ENCODE data around the gene CYFIP2.

Gene CYFIP2

GRCh38 chr5:157265714-157266285, at the start of gene CYFIP2:
CYFIP2 (plus strand) TSS chr5:157266123; CDS start chr5:157285362, 19,239 bp downstream.
- peak within 1 kb of the TSS; percentile 53 for H3K4me3 ChIP-seq (ENCODE audit: low read depth, low read length)
- in situ Hi-C loops (cut with HindIII; ENCODE audit: low sequenced_read_pairs): no loop called here
- no peak for DNase-seq (ENCODE audit: low read depth, low spot score)
- TF ChIP-seq, protein P1, sequence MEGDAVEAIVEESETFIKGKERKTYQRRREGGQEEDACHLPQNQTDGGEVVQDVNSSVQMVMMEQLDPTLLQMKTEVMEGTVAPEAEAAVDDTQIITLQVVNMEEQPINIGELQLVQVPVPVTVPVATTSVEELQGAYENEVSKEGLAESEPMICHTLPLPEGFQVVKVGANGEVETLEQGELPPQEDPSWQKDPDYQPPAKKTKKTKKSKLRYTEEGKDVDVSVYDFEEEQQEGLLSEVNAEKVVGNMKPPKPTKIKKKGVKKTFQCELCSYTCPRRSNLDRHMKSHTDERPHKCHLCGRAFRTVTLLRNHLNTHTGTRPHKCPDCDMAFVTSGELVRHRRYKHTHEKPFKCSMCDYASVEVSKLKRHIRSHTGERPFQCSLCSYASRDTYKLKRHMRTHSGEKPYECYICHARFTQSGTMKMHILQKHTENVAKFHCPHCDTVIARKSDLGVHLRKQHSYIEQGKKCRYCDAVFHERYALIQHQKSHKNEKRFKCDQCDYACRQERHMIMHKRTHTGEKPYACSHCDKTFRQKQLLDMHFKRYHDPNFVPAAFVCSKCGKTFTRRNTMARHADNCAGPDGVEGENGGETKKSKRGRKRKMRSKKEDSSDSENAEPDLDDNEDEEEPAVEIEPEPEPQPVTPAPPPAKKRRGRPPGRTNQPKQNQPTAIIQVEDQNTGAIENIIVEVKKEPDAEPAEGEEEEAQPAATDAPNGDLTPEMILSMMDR (IDR thresholded peaks at IDR 0.05; ENCODE audit: low read depth, low read length): no peak

GRCh38 chr5:157216391-157217142, 49.4 kb upstream of the CYFIP2 start:
- H3K4me3 ChIP-seq (ENCODE audit: low read depth, low read length): no peak overlapping the region
- TF ChIP-seq, protein P1 (IDR thresholded peaks at IDR 0.05; ENCODE audit: low read depth, low read length): no peak
- DNase-seq (ENCODE audit: low read depth, low spot score): no peak
- in situ Hi-C loops (cut with HindIII; ENCODE audit: low sequenced_read_pairs): no loop called here

DNA sequence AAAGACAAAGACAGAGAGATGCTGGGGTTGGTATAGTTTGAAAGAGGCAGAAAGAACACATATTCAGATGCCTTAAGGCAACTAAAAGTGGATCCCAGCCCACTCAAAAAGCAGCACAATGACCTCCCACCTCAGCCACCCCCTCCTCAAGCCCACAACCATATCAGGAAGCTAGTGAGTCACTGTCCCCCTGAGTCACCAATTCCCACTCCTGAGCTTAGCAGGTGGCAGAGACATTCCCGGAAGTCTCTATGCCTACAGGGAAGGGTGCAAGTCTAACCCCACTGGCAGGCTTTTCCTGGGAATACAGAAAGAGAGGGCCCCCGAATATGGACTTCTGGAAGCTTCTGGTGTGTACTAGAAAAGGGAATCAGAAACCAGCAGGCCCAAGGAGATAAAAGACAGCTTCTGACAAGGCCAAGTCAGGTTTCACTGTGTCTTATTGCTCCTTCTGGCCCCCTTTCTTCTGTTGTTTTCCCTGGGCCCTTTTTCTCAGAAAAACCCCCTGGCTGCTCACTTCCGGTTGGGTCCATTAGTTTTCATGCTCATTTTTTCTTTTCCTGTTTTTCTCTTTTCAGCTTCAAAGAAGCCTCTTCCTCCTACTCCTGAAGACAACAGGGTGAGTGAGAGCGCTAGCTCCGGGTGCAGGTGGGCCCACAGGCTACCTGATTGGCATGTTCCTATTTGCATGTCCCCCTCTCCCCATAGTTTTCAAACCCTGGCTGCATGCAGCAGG, 48.5 kb upstream of the CYFIP2 start:
- in situ Hi-C loops (cut with HindIII; ENCODE audit: low sequenced_read_pairs): no loop called here
- no peak for DNase-seq (ENCODE audit: low read depth, low spot score)
- TF ChIP-seq, protein P1 (IDR thresholded peaks at IDR 0.05; ENCODE audit: low read depth, low read length): no peak
- H3K4me3 ChIP-seq (ENCODE audit: low read depth, low read length): no peak overlapping the region

- in situ Hi-C loops (cut with HindIII; ENCODE audit: low sequenced_read_pairs): no loop called here
- no peak overlapping the region for H3K4me3 ChIP-seq (ENCODE audit: low read depth, low read length)
- DNase-seq (ENCODE audit: low read depth, low spot score): no peak
- TF ChIP-seq, protein P1 (IDR thresholded peaks at IDR 0.05; ENCODE audit: low read depth, low read length): no peak
These were observed 46.2 kb upstream of the CYFIP2 start for GRCh38 chr5:157219491-157220271.

DNA sequence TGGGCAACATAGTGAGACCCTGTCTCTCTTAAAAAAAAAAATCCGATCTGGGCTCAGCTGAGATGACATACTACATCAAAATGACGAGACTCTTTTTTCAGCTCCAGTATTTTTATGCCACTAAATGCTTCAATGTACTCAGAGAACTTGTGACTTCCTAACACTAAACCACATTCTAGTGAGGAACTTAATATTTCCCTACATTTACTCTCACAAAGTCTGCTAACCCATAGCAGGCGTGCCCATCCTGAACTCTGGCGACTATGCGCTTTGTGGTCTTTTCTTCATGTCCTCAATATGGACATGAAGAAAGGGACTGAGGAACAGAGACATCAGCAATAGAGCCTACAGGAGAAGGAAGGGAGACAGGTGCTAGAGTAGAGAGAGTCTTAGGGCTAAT, 44.0 kb upstream of the CYFIP2 start:
- TF ChIP-seq, protein P1 (IDR thresholded peaks at IDR 0.05; ENCODE audit: low read depth, low read length): no peak
- in situ Hi-C loops (cut with HindIII; ENCODE audit: low sequenced_read_pairs): no loop called here
- H3K4me3 ChIP-seq (ENCODE audit: low read depth, low read length): no peak overlapping the region
- DNase-seq (ENCODE audit: low read depth, low spot score): no peak

Data from astrocyte of the spinal cord (primary cell).